BE2C (cell line): ENCODE data around the gene GSKIP.

Source experiments
- DNase-seq: peaks from one replicate; pipeline ENCODE4 v3.0.0-alpha.2; 2020
- H3K27me3 ChIP-seq: fragments of 250-450 bp; sonication (Bioruptor Pico); 2 replicates; pipeline ENCODE4 v1.5.1; 2020; ENCODE audit warnings: mild to moderate bottlenecking
- H3K36me3 ChIP-seq: fragments of 250-450 bp; sonication (Bioruptor Pico); 2 replicates; pipeline ENCODE4 v1.5.1; 2020; ENCODE audit warnings: mild to moderate bottlenecking
- H3K4me1 ChIP-seq: fragments of 250-450 bp; sonication (Bioruptor Pico); 2 replicates; pipeline ENCODE4 v1.5.1; 2020
- H3K4me3 ChIP-seq: 2 replicates; pipeline ENCODE4 v1.5.1; 2011; ENCODE audit warnings: low read depth, low read length
- H3K9me3 ChIP-seq: fragments of 250-450 bp; sonication (Bioruptor Pico); 2 replicates; pipeline ENCODE4 v1.5.1; 2020
- CTCF ChIP-seq: IDR thresholded peaks from 2 replicates; pipeline ENCODE4 v1.5.1; 2012; ENCODE audit warnings: mild to moderate bottlenecking, low read depth, low read length

The GSKIP gene

GRCh38 chr14:96415559-96415958, 52.2 kb downstream of the GSKIP start:
- Histone ChIP-seq H3K4me3 (no peak overlapping the region), H3K36me3 (no peaks in the 10 kb centered on the region), H3K9me3 (no peaks in the 10 kb centered on the region), H3K4me1 (no peaks in the 10 kb centered on the region), H3K27me3 (no peaks in the 10 kb centered on the region)
- TF ChIP-seq CTCF: no peak
- no peak for DNase-seq

- no peak for TF ChIP-seq CTCF
- no peaks in the 10 kb centered on the region for H3K36me3 ChIP-seq
- no peak overlapping the region for H3K4me3 ChIP-seq
- DNase-seq: no peak
- H3K4me1 ChIP-seq: no peaks in the 10 kb centered on the region
- no peaks in the 10 kb centered on the region for H3K27me3 ChIP-seq
- no peaks in the 10 kb centered on the region for H3K9me3 ChIP-seq
Observed at GRCh38 chr14:96416292-96416691, 53.0 kb downstream of the GSKIP start.

DNA sequence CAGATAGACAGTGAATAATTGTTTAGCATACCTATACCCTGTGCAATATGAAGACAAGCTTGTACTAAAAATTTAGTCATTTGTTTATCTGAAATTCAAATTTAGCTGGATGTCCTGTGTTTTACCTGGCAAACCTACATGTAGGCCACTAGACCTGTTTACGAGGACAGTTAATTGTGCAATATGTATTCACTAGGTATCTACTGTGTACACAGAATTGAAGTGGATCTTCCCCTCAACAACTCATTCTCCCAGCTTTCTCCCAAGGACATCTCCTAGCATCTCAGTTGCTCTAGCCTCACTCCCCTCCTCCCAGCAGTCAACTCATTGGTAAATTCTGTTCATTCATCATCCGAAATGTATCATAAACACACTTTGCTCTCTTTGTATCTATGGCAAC, 53.9 kb downstream of the GSKIP start:
- Histone ChIP-seq H3K27me3 (no peaks in the 10 kb centered on the region), H3K4me3 (no peak overlapping the region), H3K9me3 (no peaks in the 10 kb centered on the region), H3K36me3 (no peaks in the 10 kb centered on the region), H3K4me1 (no peaks in the 10 kb centered on the region)
- TF ChIP-seq CTCF: no peak
- DNase-seq: no peak

DNA sequence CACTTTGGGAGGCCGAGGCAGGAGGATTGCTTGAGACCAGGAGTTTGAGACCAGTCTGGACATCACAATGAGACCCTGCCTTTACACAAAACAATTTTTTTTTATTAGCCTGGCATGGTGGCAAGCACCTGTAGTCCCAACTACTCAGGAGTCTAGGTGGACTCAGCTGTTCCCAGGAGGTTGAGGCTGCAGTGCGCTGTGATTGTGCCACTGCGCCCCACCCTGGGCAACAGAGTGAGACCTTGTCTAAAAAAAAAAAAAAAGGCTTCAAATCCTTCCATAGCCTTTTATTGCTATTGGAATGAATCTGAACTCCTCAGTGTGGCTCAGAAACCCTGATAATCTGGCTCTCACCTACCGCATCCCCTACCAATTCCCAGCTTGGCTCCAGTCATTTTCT, 54.7 kb downstream of the GSKIP start:
- no peak for TF ChIP-seq CTCF
- Histone ChIP-seq H3K4me1 (no peaks in the 10 kb centered on the region), H3K4me3 (no peak overlapping the region), H3K27me3 (no peaks in the 10 kb centered on the region), H3K9me3 (no peaks in the 10 kb centered on the region), H3K36me3 (no peaks in the 10 kb centered on the region)
- no peak for DNase-seq

- Histone ChIP-seq H3K4me1 (no peaks in the 10 kb centered on the region), H3K9me3 (no peaks in the 10 kb centered on the region), H3K36me3 (no peaks in the 10 kb centered on the region), H3K4me3 (no peak overlapping the region), H3K27me3 (no peaks in the 10 kb centered on the region)
- DNase-seq: no peak
- TF ChIP-seq CTCF: no peak
Observed at GRCh38 chr14:96421236-96421635, 57.9 kb downstream of the GSKIP start.

GRCh38 chr14:96422992-96423391, 59.7 kb downstream of the GSKIP start:
- no peak for TF ChIP-seq CTCF
- no peaks in the 10 kb centered on the region for H3K9me3 ChIP-seq
- H3K36me3 ChIP-seq: no peaks in the 10 kb centered on the region
- DNase-seq: no peak
- no peaks in the 10 kb centered on the region for H3K4me1 ChIP-seq
- no peak overlapping the region for H3K4me3 ChIP-seq
- no peaks in the 10 kb centered on the region for H3K27me3 ChIP-seq
